Measurements from ENCODE around the gene C19orf44. TPM values are rescaled to one million over a fixed set of nuclear protein-coding genes. Genes with fewer than 3 reads are reported as not detected.
"Not testable (repeated sequence)": the region's sequence is repeated elsewhere in the genome, so short reads cannot be mapped to it uniquely, and the experiment has no call there.

Gene C19orf44
- 11.5 and 12.3 TPM in 2 replicates for total RNA-seq
- long read RNA-seq, transcript C19orf44-201 (9 exons, 3,427 nt) = major isoform, 5 of 37 reads
- long read RNA-seq, partial matches to known transcripts = 9 of 37 reads
- long read RNA-seq, other reads (novel, unspliced or antisense) = 23 of 37 reads

GRCh38 chr19:16495982-16496612 lies at the start of gene C19orf44, which contains the start of gene CALR3:
Gene C19orf44 (plus strand): TSS chr19:16496394. CDS start chr19:16500793, 4,399 bp downstream.
Gene CALR3 (minus strand): TSS chr19:16496167. CDS start chr19:16496129, 38 bp downstream.
- Mint-ChIP-seq H3K9me3 (ENCODE audit: low read depth) (no peaks in the 10 kb centered on the region), H3K4me1 (ENCODE audit: low read depth) (peaks cover 12% of the 10 kb centered on the region), H3K36me3 (ENCODE audit: insufficient read depth) (peaks cover 2% of the 10 kb centered on the region), H3K4me3 (ENCODE audit: low read depth) (peak within 1 kb of the TSS; percentile 92), H3K27ac (peak within 1 kb of the TSS; percentile 90), H3K27me3 (no peaks in the 10 kb centered on the region)
- peak; percentile 96 for DNase-seq (ENCODE audit: low spot score, unreplicated experiment)
- no peak for TF ChIP-seq CTCF (IDR thresholded peaks at IDR 0.05; ENCODE audit: unreplicated experiment)

GRCh38 chr19:16446724-16447368 lies 49.3 kb upstream of the C19orf44 start:
- no peaks in the 10 kb centered on the region for H3K9me3 Mint-ChIP-seq (ENCODE audit: low read depth)
- no peak for DNase-seq (ENCODE audit: low spot score, unreplicated experiment)
- H3K4me1 Mint-ChIP-seq (ENCODE audit: low read depth) = peaks cover 27% of the 10 kb centered on the region
- H3K36me3 Mint-ChIP-seq (ENCODE audit: insufficient read depth) = peaks cover 6% of the 10 kb centered on the region
- H3K27me3 Mint-ChIP-seq = no peaks in the 10 kb centered on the region
- peak overlapping the region; percentile 82 for H3K27ac Mint-ChIP-seq
- no peak for TF ChIP-seq CTCF (IDR thresholded peaks at IDR 0.05; ENCODE audit: unreplicated experiment)
- no peak overlapping the region for H3K4me3 Mint-ChIP-seq (ENCODE audit: low read depth)

- H3K27ac Mint-ChIP-seq; H3K27me3 Mint-ChIP-seq; H3K9me3 Mint-ChIP-seq (ENCODE audit: low read depth); H3K4me3 Mint-ChIP-seq (ENCODE audit: low read depth); H3K36me3 Mint-ChIP-seq (ENCODE audit: insufficient read depth); DNase-seq (ENCODE audit: low spot score, unreplicated experiment): not testable (repeated sequence)
- H3K4me1 Mint-ChIP-seq (ENCODE audit: low read depth) = peaks cover 19% of the 10 kb centered on the region
Measured at GRCh38 chr19:16448872-16449271, 47.3 kb upstream of the C19orf44 start.

- Mint-ChIP-seq H3K27me3 (no peaks in the 10 kb centered on the region), H3K4me1 (ENCODE audit: low read depth) (peaks cover 23% of the 10 kb centered on the region), H3K36me3 (ENCODE audit: insufficient read depth) (peaks cover 6% of the 10 kb centered on the region), H3K27ac (no peak overlapping the region), H3K9me3 (ENCODE audit: low read depth) (no peaks in the 10 kb centered on the region), H3K4me3 (ENCODE audit: low read depth) (no peak overlapping the region)
- DNase-seq (ENCODE audit: low spot score, unreplicated experiment) = no peak
- TF ChIP-seq CTCF (IDR thresholded peaks at IDR 0.05; ENCODE audit: unreplicated experiment) = no peak
Measured at GRCh38 chr19:16449330-16449961, 46.7 kb upstream of the C19orf44 start.

- Mint-ChIP-seq H3K27me3 (no peaks in the 10 kb centered on the region), H3K4me1 (ENCODE audit: low read depth) (peaks cover 25% of the 10 kb centered on the region), H3K36me3 (ENCODE audit: insufficient read depth) (peaks cover 6% of the 10 kb centered on the region), H3K27ac (no peak overlapping the region), H3K9me3 (ENCODE audit: low read depth) (no peaks in the 10 kb centered on the region), H3K4me3 (ENCODE audit: low read depth) (no peak overlapping the region)
- no peak for DNase-seq (ENCODE audit: low spot score, unreplicated experiment)
- no peak for TF ChIP-seq CTCF (IDR thresholded peaks at IDR 0.05; ENCODE audit: unreplicated experiment)
Measured at GRCh38 chr19:16452325-16452724, 43.9 kb upstream of the C19orf44 start.

All from progenitor cell of endocrine pancreas (in vitro differentiated cells).